Measurements from ENCODE around the gene NME2.

GRCh38 chr17:51185763-51186332 is 19.6 kb downstream of the NME2 start:
- TF ChIP-seq, protein P1, sequence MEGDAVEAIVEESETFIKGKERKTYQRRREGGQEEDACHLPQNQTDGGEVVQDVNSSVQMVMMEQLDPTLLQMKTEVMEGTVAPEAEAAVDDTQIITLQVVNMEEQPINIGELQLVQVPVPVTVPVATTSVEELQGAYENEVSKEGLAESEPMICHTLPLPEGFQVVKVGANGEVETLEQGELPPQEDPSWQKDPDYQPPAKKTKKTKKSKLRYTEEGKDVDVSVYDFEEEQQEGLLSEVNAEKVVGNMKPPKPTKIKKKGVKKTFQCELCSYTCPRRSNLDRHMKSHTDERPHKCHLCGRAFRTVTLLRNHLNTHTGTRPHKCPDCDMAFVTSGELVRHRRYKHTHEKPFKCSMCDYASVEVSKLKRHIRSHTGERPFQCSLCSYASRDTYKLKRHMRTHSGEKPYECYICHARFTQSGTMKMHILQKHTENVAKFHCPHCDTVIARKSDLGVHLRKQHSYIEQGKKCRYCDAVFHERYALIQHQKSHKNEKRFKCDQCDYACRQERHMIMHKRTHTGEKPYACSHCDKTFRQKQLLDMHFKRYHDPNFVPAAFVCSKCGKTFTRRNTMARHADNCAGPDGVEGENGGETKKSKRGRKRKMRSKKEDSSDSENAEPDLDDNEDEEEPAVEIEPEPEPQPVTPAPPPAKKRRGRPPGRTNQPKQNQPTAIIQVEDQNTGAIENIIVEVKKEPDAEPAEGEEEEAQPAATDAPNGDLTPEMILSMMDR (IDR thresholded peaks at IDR 0.05): no peak
- no peak for TF ChIP-seq POLR2A (IDR thresholded peaks at IDR 0.05)
- no peak for TF ChIP-seq POLR2AphosphoS5 (IDR thresholded peaks at IDR 0.05)
- TF ChIP-seq EP300 (IDR thresholded peaks at IDR 0.05): no peak

All from upper lobe of left lung (tissue), 4 donors.